ENCODE results near the gene CCRL2.

- no peak for TF ChIP-seq POLR2A (IDR thresholded peaks at IDR 0.05)
- no peak for TF ChIP-seq POLR2AphosphoS5 (IDR thresholded peaks at IDR 0.05)
- TF ChIP-seq, protein P1, sequence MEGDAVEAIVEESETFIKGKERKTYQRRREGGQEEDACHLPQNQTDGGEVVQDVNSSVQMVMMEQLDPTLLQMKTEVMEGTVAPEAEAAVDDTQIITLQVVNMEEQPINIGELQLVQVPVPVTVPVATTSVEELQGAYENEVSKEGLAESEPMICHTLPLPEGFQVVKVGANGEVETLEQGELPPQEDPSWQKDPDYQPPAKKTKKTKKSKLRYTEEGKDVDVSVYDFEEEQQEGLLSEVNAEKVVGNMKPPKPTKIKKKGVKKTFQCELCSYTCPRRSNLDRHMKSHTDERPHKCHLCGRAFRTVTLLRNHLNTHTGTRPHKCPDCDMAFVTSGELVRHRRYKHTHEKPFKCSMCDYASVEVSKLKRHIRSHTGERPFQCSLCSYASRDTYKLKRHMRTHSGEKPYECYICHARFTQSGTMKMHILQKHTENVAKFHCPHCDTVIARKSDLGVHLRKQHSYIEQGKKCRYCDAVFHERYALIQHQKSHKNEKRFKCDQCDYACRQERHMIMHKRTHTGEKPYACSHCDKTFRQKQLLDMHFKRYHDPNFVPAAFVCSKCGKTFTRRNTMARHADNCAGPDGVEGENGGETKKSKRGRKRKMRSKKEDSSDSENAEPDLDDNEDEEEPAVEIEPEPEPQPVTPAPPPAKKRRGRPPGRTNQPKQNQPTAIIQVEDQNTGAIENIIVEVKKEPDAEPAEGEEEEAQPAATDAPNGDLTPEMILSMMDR (IDR thresholded peaks at IDR 0.05), result no peak
Observed at GRCh38 chr3:46365737-46366524, 41.1 kb upstream of the CCRL2 start.
